ENCODE results near the gene ANXA2.

- TF ChIP-seq POLR2A (IDR thresholded peaks at IDR 0.05) (no peak), CTCF (IDR thresholded peaks at IDR 0.05) (no peak)
These were observed 27.0 kb downstream of the ANXA2 start for GRCh38 chr15:60370869-60371136.
